GM23338 (cell line): ENCODE results near the gene KIAA0513.

Experiments
- ETS1 ChIP-seq: IDR thresholded peaks from 2 replicates; pipeline ENCODE4 v1.6.1; 2016; ENCODE audit warnings: antibody characterized with exemption
- EZH2 ChIP-seq: fragments of 200-600 bp; sonication (generic); IDR thresholded peaks from one replicate; pipeline ENCODE4 v1.8.0; 2017; ENCODE audit warnings: antibody characterized with exemption, mild to moderate bottlenecking, low read depth; ENCODE audit not compliant: unreplicated experiment
- EZH2phosphoT487 ChIP-seq: fragments of 200-600 bp; sonication (generic); IDR thresholded peaks from one replicate; pipeline ENCODE4 v1.8.1; 2018; ENCODE audit warnings: antibody characterized with exemption; ENCODE audit not compliant: unreplicated experiment
- JUNB ChIP-seq: IDR thresholded peaks from one replicate; pipeline ENCODE4 v1.6.1; 2016; ENCODE audit warnings: antibody characterized with exemption; ENCODE audit not compliant: unreplicated experiment
- POLR2AphosphoS5 ChIP-seq: IDR thresholded peaks from 2 replicates; pipeline ENCODE4 v1.6.1; 2016; ENCODE audit warnings: antibody characterized with exemption, low read depth
- TF ChIP-seq, protein P1 (sequence below), 2 experiments: fragments of 200-600 bp in 1 of 2; sonication (generic) in 1 of 2; conservative IDR thresholded peaks; 2 replicates each; pipeline versions ENCODE4 v1.5.1 to v1.6.1; 2016 to 2017; ENCODE audit warnings: antibody characterized with exemption in 2 of 2, low read depth in 2 of 2, mild to moderate bottlenecking in 2 of 2, moderate library complexity in 1 of 2
- TF ChIP-seq, protein P2 (sequence below): fragments of 250-450 bp; sonication (Bioruptor Pico); IDR thresholded peaks from 2 replicates; pipeline ENCODE4 v1.5.0; 2020; ENCODE audit warnings: mild to moderate bottlenecking, moderate library complexity
- TF ChIP-seq, protein P3 (sequence below): IDR thresholded peaks from one replicate; pipeline ENCODE4 v1.6.1; 2018; ENCODE audit warnings: antibody characterized with exemption; ENCODE audit not compliant: unreplicated experiment

DNA sequence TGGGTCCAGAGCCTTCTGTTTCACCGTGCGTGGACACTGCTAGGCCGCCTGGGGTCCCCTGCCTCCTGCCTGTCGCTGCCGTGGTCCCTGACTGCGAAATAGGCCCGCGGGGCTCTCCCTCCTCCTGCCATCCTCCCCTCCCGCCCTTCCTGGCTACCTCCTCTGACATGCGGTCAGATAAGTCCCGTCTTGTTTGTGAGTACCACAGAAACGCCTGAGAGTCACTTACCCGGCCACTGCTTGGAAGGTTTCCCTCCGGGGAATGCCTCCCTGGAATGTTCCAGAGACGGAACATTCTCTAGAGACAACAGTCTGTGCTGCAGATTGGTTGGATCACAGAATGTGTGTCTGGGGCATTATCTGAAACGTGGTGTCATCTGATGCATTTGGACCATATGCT, 61.9 kb downstream of the KIAA0513 start:
- TF ChIP-seq, protein P1, sequence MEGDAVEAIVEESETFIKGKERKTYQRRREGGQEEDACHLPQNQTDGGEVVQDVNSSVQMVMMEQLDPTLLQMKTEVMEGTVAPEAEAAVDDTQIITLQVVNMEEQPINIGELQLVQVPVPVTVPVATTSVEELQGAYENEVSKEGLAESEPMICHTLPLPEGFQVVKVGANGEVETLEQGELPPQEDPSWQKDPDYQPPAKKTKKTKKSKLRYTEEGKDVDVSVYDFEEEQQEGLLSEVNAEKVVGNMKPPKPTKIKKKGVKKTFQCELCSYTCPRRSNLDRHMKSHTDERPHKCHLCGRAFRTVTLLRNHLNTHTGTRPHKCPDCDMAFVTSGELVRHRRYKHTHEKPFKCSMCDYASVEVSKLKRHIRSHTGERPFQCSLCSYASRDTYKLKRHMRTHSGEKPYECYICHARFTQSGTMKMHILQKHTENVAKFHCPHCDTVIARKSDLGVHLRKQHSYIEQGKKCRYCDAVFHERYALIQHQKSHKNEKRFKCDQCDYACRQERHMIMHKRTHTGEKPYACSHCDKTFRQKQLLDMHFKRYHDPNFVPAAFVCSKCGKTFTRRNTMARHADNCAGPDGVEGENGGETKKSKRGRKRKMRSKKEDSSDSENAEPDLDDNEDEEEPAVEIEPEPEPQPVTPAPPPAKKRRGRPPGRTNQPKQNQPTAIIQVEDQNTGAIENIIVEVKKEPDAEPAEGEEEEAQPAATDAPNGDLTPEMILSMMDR (conservative IDR thresholded peaks at IDR 0.05; ENCODE audit: low read depth in 2 of 2), result no peak
- TF ChIP-seq POLR2AphosphoS5, result no peak
- TF ChIP-seq, protein P2, sequence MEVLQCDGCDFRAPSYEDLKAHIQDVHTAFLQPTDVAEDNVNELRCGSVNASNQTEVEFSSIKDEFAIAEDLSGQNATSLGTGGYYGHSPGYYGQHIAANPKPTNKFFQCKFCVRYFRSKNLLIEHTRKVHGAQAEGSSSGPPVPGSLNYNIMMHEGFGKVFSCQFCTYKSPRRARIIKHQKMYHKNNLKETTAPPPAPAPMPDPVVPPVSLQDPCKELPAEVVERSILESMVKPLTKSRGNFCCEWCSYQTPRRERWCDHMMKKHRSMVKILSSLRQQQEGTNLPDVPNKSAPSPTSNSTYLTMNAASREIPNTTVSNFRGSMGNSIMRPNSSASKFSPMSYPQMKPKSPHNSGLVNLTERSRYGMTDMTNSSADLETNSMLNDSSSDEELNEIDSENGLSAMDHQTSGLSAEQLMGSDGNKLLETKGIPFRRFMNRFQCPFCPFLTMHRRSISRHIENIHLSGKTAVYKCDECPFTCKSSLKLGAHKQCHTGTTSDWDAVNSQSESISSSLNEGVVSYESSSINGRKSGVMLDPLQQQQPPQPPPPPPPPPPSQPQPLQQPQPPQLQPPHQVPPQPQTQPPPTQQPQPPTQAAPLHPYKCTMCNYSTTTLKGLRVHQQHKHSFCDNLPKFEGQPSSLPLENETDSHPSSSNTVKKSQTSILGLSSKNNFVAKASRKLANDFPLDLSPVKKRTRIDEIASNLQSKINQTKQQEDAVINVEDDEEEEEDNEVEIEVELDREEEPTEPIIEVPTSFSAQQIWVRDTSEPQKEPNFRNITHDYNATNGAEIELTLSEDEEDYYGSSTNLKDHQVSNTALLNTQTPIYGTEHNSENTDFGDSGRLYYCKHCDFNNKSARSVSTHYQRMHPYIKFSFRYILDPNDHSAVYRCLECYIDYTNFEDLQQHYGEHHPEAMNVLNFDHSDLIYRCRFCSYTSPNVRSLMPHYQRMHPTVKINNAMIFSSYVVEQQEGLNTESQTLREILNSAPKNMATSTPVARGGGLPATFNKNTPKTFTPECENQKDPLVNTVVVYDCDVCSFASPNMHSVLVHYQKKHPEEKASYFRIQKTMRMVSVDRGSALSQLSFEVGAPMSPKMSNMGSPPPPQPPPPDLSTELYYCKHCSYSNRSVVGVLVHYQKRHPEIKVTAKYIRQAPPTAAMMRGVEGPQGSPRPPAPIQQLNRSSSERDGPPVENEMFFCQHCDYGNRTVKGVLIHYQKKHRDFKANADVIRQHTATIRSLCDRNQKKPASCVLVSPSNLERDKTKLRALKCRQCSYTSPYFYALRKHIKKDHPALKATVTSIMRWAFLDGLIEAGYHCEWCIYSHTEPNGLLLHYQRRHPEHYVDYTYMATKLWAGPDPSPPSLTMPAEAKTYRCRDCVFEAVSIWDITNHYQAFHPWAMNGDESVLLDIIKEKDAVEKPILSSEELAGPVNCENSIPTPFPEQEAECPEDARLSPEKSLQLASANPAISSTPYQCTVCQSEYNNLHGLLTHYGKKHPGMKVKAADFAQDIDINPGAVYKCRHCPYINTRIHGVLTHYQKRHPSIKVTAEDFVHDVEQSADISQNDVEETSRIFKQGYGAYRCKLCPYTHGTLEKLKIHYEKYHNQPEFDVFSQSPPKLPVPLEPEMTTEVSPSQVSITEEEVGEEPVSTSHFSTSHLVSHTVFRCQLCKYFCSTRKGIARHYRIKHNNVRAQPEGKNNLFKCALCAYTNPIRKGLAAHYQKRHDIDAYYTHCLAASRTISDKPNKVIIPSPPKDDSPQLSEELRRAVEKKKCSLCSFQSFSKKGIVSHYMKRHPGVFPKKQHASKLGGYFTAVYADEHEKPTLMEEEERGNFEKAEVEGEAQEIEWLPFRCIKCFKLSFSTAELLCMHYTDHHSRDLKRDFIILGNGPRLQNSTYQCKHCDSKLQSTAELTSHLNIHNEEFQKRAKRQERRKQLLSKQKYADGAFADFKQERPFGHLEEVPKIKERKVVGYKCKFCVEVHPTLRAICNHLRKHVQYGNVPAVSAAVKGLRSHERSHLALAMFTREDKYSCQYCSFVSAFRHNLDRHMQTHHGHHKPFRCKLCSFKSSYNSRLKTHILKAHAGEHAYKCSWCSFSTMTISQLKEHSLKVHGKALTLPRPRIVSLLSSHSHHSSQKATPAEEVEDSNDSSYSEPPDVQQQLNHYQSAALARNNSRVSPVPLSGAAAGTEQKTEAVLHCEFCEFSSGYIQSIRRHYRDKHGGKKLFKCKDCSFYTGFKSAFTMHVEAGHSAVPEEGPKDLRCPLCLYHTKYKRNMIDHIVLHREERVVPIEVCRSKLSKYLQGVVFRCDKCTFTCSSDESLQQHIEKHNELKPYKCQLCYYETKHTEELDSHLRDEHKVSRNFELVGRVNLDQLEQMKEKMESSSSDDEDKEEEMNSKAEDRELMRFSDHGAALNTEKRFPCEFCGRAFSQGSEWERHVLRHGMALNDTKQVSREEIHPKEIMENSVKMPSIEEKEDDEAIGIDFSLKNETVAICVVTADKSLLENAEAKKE (CRISPR knock-in tag), result no peak
- TF ChIP-seq EZH2phosphoT487, result no peak
- TF ChIP-seq, protein P3, sequence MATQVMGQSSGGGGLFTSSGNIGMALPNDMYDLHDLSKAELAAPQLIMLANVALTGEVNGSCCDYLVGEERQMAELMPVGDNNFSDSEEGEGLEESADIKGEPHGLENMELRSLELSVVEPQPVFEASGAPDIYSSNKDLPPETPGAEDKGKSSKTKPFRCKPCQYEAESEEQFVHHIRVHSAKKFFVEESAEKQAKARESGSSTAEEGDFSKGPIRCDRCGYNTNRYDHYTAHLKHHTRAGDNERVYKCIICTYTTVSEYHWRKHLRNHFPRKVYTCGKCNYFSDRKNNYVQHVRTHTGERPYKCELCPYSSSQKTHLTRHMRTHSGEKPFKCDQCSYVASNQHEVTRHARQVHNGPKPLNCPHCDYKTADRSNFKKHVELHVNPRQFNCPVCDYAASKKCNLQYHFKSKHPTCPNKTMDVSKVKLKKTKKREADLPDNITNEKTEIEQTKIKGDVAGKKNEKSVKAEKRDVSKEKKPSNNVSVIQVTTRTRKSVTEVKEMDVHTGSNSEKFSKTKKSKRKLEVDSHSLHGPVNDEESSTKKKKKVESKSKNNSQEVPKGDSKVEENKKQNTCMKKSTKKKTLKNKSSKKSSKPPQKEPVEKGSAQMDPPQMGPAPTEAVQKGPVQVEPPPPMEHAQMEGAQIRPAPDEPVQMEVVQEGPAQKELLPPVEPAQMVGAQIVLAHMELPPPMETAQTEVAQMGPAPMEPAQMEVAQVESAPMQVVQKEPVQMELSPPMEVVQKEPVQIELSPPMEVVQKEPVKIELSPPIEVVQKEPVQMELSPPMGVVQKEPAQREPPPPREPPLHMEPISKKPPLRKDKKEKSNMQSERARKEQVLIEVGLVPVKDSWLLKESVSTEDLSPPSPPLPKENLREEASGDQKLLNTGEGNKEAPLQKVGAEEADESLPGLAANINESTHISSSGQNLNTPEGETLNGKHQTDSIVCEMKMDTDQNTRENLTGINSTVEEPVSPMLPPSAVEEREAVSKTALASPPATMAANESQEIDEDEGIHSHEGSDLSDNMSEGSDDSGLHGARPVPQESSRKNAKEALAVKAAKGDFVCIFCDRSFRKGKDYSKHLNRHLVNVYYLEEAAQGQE, result no peak
- no peak for TF ChIP-seq ETS1
- TF ChIP-seq EZH2, result no peak
- no peak for TF ChIP-seq JUNB
